Left colon (tissue), 2 donors: ENCODE measurements around the gene ADTRP. TPM values are rescaled to one million over a fixed set of nuclear protein-coding genes. Genes with fewer than 3 reads are reported as not detected.

Source experiments
- ATAC-seq: fragments of 200-7000 bp; cut with Tn5 transposase; one replicate; pipeline ENCODE4 v1.9.1; 2020; ENCODE audit warnings: mild to moderate bottlenecking, moderate library complexity
- DNase-seq, 2 donors: peaks; one replicate each; pipeline ENCODE4 v3.0.0-alpha.2; 2020
- intact Hi-C, 2 donors: fragments of 100-400 bp; cut with DNase I in 1 of 2; cut with micrococcal nuclease in 1 of 2; formaldehyde crosslinking; loops; one replicate each; pipeline versions ENCODE4 v1.11.2 to v1.14.0; 2022; cut with DNase I, micrococcal nuclease
- total RNA-seq, 2 donors: library from RNA; stranded (reverse); fragmentation: NEBNext Ultra II Directional; extraction: Animal tissue kit (Norgen Biotek cat#: 25700); gene quantifications; one replicate each; pipeline ENCODE4 v1.2.1, GENCODE V29; 2021
- donor health status: DM: no; HTN: no; CAD: no.
- donor health status: DM: yes; HTN: yes; CAD: no.

ADTRP gene
- total RNA-seq, 2 donors from 2014 or later, result 106 to 124 TPM

DNA sequence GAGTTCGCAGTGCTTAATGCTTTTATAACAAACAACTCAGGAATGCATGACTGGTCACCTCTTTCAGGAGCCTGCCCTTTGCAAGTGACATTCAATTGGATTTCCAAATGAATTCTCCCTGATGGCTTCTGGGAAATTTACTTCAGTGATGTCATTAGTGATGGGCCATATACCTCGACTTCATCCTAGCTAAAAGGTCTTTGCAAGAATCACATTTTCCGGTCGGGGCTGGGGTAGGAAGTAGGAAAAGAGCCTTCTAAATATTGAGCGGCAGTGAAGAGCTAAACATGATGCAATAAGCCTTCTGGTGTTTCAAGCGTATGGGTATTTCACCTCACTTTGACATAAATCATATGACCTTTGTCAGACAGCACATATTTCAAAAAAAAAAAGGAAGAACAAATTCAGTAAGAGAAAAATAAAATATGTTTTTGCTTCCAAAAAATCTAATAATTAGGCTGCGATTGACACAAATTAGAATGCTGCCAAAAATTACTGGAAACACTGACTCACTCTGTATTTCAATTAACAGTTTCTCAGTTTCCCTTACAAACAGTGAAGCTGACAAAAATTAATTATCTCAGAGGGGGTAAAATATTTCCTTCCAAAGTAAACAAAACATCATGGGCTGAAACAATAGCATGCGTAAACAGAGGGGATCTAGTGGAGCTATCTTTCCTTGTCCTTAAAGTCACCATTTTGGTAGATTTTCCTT is 39.8 kb downstream of the ADTRP start:
- DNase-seq, result no peak
- ATAC-seq, result no peak

DNA sequence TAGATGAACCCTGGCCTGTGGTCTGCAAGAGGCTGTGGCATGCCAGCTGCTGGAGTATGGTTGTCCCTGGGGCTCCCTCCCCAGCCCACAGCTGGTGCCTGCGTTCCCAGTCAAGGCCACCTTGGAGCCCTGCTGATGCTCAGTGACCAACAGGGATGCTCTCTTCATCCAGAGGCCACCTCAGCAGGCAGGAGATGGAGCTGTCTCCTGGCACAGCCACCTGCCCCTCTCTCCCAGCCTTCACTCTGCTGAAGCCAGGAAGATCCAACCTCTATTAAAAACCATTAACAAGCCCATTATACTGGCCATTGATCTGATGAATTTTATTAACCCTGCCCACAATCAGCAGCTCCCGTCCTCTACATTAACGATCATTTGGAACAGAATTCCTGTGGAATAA is 40.4 kb downstream of the ADTRP start:
- DNase-seq (no peak), ATAC-seq (no peak)
- intact Hi-C loops, result no loop called here

More for the DNA sequence above, 39.8 kb downstream of the ADTRP start:
- intact Hi-C loops, result no loop called here

DNA sequence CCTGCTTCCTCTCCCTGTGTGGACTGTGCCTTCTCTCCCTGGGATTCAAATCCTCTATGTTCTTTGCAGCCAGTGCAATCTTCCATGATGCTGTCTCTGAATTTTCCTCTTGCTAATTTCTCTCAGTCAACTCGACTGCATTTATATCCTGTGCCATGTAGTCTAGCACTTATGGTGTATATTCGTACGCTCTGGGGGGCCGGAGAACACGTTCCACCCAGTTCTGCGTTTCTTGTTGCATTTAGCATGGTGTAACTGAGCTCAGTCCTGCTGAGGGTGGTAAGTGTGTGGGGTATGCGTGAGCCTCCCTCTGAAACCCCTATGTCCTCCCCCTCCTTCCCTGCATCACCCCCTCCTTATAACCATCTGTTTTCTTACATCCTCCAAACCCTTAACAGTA is 42.0 kb downstream of the ADTRP start:
- no peak for ATAC-seq
- no peak for DNase-seq
- intact Hi-C loops, result no loop called here

DNA sequence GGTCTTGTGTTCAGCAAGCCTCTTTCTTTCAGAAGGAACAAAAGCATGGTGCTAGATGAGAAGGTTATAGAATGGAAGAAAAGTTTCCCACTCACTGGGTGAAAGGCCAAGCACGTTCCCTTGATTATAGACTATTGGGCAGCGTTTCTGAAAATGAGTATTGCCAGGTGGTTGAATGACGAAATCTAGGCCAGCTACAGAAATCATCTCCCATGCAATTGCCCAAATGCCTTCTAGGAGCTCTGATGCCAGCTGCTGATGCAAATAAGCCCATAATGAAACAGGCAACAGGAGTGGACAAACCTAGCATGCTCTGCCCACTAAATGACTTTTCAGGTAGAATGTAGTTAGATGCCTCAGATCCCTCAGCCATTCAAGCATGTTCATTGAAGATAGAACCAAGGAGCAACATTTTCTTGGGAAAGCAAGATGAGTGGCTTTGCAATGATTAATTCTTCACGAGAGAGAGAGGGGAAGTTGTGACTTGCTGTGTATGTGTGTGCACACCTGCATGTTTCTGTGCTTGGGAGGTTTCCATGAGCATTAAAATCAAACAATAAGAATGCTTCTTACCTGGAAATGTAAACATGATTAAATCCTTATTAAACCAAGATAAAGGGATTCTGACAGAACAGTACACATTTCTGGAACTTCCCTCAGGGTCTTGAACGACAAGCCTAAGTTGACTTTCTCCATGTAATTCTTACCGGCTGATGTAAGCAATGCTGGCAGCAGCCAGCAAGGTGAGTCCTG is 43.6 kb downstream of the ADTRP start:
- ATAC-seq, result no peak
- DNase-seq, result no peak
- intact Hi-C loops, result no loop called here

DNA sequence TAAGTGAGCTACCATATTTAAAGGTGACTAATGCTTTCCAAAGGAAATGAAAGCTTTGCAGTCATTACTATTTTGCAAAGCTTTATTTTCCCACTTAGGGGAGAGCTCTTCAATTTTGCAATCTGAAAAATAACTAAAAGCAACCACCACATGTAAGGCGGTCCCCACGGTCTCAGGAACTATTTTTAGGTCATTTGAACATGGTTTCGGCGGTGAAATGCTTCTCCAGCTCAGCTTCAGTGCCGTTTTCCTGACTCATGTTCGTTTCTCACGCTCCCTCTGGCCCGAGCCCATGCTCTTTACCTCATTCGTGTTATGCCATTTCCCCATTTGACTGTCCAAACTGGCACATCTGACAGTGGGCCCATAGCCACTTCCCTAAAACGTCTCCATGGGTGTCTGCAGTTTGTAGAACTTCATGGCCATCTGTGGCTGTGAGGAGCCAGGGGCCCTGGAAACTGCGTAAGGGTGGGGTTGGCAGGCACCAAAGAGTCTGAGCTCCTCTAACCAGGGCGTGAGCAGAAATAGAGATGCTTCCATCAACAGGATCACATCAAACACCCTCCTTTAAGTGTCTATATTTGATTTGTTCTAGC is 46.5 kb downstream of the ADTRP start:
- intact Hi-C loops, result no loop called here
- peak; percentile 20 to 51 for DNase-seq
- peak; percentile 30 for ATAC-seq

DNA sequence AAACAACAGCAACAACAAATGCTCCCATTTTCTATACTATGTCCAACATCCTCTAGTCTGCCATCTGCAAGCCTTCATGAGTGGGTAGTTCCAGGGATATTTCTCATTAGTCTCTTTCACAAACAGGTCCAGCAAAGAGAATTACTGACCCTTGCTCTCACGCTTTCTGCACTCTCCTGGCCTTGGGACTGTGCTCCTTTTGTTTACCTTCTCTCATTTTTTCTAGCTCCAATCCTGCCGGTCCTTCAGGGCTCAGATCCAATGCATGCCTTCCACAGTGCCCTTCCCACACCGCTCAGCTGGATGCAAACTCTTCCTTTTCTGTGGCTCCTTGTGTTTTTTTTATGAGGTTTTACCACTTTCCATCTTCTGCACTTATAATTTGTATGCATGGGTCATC is 47.2 kb downstream of the ADTRP start:
- intact Hi-C loops, result no loop called here
- ATAC-seq, result peak; percentile 81
- no peak for DNase-seq

DNA sequence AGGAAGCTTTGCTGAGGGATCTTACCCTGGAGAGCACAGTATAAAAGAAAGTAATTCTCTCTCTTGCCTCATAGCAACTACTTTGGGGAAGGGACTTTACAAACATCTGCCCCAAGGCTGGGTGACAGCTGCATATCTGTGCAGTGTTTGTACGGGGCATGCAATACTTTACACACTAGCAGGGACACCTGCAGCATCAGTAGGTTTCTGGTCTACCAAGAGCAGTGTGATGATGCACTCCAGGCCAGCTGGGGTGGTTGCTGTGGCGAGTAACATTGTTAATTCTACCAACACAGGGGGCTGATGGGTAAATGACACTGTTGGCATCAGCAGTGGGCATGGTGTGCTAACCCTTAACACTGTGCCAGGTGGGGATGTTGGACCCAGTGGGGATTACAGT is 48.0 kb downstream of the ADTRP start:
- intact Hi-C loops, result no loop called here
- no peak for DNase-seq
- ATAC-seq, result no peak

DNA sequence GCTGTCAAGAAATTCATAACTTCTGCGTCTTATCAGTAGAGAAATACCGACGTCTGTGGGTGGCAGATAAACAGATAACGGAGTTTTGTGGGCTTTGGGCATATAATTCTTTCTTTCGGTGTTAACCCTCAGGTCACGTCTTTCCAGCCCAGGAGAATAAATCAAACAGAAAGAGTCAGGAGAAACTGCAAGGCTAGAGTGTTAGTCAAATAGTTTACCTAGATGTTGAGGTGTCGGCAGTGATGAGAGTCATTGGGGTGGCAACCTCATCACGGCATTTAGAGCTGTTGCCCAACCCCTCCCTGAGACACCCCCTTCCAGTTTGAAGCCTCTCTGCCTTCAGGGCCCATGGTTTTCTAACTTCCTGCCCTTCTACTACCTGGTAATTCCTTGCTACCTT is 49.5 kb downstream of the ADTRP start:
- ATAC-seq (no peak), DNase-seq (no peak)
- intact Hi-C loops, result no loop called here

DNA sequence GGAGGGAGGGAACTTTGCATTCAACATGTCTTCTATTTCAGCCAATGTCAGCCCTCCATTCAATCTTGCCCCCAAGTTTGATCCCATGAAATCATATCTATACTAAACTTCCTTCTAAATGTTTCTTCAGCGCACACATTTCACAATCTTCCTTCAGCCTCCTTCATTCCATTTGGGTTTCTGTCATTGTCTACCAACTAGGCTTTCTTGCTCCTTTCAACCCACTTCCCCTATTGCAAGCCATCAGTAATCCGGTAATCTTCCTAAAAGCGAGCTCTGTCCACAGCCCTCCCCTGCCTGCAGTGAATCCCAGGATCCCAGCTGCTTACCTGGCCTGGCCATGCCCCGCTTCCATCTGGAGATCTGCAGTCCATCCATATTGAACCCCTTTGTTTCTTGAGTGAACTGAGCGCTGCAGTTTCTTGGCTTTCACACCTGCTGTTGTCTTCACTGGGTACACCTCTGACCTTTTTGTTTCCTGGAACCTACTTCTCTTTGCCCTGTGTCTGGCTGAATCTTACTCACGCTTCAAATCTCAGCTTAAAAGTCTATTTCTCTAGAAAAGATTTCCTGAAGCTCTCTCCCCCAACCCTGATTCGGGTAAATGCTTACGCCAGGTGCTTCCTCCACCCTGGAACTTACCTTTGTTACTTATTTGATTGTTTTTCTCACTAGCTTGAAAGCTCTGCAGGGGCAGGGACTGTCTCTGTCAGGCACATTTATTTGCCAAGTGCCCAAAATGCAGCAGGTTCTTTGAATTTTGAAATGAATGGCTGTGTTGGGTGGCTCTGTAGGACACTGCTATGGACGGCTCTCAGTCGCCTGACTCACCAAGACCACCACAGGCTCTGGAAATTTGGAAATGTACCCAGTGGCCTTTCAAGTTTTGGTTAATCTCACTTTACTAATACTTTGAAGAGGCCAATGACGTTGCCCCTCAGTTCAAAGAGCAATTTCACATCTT is 50.3 kb downstream of the ADTRP start:
- ATAC-seq, result no peak

DNA sequence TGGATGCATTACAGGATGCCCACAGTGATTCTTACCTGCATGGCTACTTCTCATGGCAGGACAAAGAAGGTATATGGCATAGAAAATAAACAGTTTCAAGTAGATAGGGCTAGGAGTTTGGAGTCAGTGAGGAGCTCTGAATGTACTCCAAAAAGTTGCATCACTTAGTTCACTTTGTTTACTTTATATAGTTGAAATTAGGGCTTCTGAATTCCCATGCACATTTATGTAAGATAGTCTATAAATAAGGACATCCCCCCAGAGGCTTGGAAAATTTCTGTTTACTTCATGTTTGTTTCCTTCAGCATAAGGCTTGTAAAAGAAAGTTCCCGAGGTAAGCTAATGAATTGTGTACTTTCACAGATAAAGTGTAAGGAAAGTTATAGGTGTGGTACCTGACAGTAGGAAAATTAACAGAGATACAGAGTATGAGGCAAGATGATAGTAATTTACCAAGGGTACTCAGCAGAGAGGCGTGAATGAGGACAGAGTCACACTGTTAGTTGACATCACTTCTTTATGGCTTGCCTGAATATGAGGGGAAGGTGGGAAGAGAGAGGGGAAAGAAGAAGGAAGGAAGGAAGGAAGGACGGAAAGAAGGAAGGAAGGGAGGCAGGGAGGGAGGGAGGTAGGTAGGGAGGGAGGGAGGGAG is 51.1 kb downstream of the ADTRP start:
- no peak for DNase-seq
- no peak for ATAC-seq
- intact Hi-C loops, result no loop called here

More for the DNA sequence above, 50.3 kb downstream of the ADTRP start:
- no peak for DNase-seq
- intact Hi-C loops, result no loop called here

DNA sequence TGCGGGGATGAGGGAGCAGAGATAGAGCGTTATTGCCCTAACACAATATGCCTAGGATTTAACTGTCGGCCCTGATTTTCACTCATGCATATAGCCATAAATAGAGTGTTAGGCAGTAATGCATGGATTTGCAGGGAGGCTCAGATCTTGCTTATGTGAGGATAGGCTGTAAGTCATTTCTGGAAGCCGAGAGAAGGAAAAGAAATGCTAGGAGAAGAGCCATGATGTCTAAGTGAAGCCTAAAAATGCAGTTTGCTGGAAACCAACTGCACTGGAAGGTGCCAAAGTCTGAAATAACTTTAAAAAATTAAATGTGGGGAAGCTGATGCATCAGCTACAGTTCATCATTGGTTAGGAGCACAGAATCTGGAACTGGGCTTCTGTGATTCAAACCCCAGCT is 54.3 kb downstream of the ADTRP start:
- ATAC-seq (no peak), DNase-seq (no peak)

DNA sequence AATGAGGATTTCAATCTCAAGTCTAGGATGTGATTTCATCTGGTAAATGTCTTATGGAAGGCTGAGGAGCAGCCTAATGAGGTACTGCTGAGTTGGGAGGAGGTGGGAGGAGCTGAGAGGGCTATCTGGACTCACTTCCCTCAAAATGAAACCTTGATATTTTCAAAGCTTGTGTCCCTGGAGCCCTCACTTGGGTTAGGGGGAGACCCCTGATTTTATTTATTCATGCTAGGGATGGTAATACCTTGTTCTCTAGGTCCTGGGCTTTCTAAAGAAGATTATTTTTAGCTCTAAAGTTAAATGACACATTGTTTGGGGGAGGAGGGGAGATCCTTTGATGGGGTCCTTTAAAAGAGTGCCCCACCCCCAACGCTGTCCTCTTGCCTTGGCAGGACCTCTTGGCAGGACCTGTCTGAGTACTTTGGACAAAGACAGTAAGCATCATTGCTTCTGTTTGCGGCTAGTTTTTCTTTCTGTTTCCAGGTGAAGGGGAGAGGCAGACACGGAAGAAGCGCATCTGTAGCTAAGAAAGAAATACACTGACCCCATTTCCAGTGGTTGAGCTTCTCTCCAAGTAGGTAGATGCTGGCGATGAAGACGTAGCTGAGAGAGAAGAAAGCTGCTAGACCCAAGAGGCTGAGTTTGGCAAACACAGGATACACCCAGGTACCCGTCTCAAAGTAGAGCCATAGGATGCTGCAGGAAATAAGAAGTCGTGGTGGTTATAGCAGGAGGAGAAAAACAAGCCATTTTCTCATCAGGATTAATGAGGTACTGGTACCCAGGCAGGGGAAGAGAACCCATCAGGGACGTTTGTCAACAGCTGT is 55.6 kb downstream of the ADTRP start:
- DNase-seq (no peak), ATAC-seq (no peak)
- intact Hi-C loops, result no loop called here

More for the DNA sequence above, 54.3 kb downstream of the ADTRP start:
- intact Hi-C loops, result no loop called here

DNA sequence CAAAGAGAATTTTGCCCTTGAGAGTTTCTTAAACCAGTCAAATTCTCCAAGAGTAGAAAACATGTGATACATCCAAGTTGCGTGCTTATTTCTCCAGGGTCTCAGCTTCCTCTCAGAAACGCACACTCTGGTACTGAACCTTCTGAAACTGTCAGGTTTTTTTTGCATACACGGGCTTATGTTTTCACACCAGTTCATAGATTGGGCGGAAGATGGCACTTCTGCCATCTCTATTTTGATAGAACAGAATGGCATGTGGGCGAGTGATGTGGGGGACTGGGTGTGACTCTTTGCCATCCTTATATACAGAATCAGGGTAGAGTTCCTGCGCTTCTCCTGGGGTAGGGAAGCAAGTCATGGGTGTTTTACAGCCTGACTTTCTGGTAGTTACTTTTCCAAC is 56.4 kb downstream of the ADTRP start:
- intact Hi-C loops, result no loop called here
- no peak for DNase-seq
- ATAC-seq, result peak; percentile 61

DNA sequence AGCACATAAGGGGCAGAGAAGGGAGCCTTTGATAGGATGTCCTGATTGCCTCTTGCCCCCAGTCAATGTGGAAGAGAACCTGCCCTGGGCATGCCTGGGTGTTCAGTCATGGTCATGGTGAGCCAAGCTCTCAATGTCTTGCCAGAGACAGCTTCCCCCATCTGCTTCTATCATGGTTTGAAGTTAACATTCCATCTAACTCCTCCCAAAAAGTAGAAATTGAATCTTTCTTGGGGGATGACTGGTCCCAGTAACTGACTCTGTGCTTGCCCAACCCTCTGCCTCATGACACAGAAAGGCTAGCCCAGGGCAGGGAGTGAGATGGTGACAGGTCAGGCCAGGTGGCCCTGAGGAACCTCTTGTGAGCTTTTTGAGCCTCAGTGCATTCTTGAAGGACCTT is 60.1 kb downstream of the ADTRP start:
- ATAC-seq, result no peak

DNA sequence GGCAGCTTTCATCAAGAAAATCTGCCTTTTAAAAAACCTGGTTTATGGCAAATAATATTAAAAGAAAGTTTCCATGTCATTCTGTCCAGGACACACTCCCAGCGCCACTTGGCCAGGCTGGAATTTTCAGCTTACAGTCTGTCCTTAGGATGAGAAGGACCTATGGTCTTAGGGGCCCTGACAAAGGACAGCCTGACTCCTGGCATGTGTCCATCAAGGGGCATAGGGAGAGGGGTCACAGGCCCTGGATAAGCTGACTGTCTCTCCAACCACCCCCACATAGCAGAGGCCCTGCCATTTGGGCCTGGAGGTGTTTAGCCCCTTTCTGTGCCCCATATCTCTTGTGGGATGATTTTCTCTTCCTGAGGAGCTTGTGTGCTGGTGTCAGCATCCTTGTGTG is 60.6 kb downstream of the ADTRP start:
- ATAC-seq, result no peak
- intact Hi-C loops, result no loop called here

More for the DNA sequence above, 60.1 kb downstream of the ADTRP start:
- intact Hi-C loops, result no loop called here
- DNase-seq, result no peak

DNA sequence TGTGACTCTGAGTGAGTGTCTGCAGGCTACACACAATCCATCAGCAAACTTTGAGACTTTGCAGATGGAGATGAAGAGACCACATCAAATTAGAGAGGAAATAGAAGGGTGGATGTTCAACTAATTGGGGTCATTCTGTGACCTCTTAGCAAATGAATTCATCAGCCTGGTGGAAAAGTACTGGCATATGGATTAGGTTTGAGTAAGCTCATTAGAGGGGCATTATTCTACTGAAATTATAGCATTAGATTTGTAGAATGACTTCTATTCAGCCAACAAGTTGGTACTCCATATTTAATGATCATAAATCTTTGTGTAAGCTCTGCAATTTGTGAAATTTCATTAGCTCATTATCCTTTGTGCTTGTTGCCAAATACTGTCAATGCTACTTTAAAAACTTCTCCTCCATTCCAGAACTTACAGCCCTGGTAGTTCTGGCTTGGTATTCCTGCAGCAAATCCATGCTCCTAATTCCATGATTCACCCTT is 63.8 kb downstream of the ADTRP start:
- DNase-seq (no peak), ATAC-seq (no peak)
- intact Hi-C loops, result no loop called here

More for the DNA sequence above, 60.6 kb downstream of the ADTRP start:
- no peak for DNase-seq

DNA sequence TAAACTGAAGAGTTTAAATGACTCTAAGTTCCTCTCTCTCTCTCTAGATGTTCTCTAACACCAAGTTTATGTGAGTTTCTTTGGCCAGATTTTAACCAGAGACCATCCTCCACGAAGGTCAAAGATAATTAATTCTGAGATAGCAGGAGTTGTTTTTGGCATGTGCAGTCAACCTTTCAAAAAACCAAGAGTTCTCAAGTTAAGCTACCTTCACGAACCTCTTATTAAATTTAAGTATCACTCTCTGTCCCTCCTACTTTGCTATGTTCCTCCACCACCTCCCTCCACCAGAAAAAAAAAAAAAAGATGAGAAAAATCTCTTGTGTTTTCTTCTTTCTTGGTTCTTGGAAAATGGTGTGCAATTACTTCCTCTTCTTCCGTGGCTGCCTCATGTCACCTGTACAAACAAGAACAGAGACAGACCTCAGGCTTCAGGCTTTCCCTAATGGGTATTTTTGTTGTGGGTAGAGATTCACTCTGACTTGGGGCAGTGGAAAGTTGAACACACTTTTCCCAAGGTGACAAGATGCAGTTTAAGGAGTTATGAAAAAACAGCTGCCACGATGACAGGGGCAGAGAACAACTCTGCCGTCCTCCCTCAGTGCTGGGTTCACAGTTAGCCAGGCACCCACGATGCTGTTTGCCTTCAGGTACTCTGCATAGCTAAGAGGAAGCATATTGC is 64.3 kb downstream of the ADTRP start:
- DNase-seq (no peak), ATAC-seq (no peak)

More for the DNA sequence above, 64.3 kb downstream of the ADTRP start:
- intact Hi-C loops, result no loop called here
